ENCODE results near the gene ANKRD11. TPM values are rescaled to one million over a fixed set of nuclear protein-coding genes. Genes with fewer than 3 reads are reported as not detected.

Gene ANKRD11
- total and polyA plus RNA-seq, 2 donors (not counting 1 experiment from before 2014, with no cell fraction given), result 41.5 to 71.2 TPM

DNA sequence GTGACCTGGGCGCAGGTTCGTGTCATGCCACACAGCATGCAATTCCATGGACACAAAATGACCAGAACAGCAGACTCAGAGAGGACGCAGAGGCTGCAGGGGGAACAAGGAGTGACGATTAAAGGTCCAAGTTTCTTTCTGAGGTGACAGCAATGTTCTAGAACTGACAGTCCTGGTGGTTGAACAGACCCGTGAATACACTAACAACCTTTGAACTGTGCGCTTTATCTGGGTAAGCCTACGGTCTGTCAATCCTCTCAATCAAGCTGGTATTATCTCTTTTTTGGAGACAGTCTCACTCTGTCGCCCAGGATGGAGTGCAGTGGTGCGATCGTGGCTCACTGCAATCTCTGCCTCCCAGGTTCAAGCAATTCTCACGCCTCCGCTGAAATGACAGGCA, 138.7 kb downstream of the ANKRD11 start:
- Histone ChIP-seq H4K20me1 (ENCODE audit: control insufficient read depth, extremely low read depth, insufficient read depth, low read length) (peaks cover 3% of the 10 kb centered on the region), H3K9me3 (ENCODE audit: control insufficient read depth, insufficient read depth, low read depth, low read length) (no peaks in the 10 kb centered on the region), H3K4me2 (ENCODE audit: extremely low read depth, insufficient read depth, low read length) (no peak overlapping the region), H3K36me3 (ENCODE audit: control insufficient read depth, insufficient read depth, low read length) (peaks cover 5% of the 10 kb centered on the region), H3K4me1 (ENCODE audit: control insufficient read depth, extremely low read depth, insufficient read depth, low read length) (peaks cover 2% of the 10 kb centered on the region), H3K27ac (ENCODE audit: insufficient read depth, low read length) (no peak overlapping the region), H2AFZ (ENCODE audit: low read length) (no peak overlapping the region), H3K79me2 (ENCODE audit: control insufficient read depth, insufficient read depth, low read length) (peaks cover 84% of the 10 kb centered on the region), H3K4me3 (replicated peaks in 1 of 4; ENCODE audit: control extremely low read depth in 1 of 4, insufficient read depth in 1 of 4, low read depth in 3 of 4, low read length in 4 of 4) (no peak overlapping the region), H3K27me3 (ENCODE audit: control insufficient read depth, insufficient read depth, low read length) (no peaks in the 10 kb centered on the region), H3K9ac (ENCODE audit: insufficient read depth, low read length) (no peak overlapping the region)
- TF ChIP-seq CTCF (conservative IDR thresholded peaks at IDR 0.05 in 1 of 2, IDR thresholded peaks at IDR 0.05 in 1 of 2; ENCODE audit: low read depth in 1 of 2, low read length in 2 of 2) (no peak), EZH2 (IDR thresholded peaks at IDR 0.05; ENCODE audit: low read length, missing control alignments) (no peak)
- DNase-seq (ENCODE audit: low read depth in 2 of 2), result no peak

DNA sequence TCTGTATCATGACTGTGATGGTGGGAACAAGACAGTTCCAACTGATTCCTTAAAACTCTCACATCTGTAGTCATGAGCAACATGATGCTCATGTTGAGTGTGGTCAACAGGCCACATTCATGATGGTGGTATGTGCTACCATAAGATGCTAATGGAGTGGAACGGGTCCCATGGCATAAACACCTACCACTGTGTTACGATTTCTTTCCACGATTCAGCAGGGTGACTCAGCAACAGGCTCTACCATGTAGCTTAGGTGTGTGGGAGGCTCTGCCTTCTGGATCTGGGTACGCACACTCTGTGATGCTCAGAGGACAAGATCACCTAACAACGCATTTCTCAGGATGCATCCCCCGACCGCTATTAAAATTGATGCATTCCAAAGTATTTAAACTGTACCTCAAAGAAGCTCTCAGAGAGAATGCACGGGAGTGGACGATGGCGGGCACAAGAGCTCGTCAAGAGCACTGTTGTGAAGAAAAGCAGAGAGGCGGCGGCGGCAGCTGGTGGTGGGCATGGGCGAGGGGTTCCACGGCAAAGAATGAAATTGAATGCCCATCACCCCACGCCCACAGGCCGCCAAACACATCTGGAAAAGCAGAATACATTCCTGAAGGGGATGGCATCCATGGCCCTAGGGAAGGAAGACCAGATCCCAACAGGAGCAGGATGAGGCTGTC, 139.5 kb downstream of the ANKRD11 start:
- H3K4me3 ChIP-seq (replicated peaks in 1 of 4; ENCODE audit: control extremely low read depth in 1 of 4, insufficient read depth in 1 of 4, low read depth in 3 of 4, low read length in 4 of 4), result no peak overlapping the region
- no peak overlapping the region for H2AFZ ChIP-seq (ENCODE audit: low read length)
- H4K20me1 ChIP-seq (ENCODE audit: control insufficient read depth, extremely low read depth, insufficient read depth, low read length), result peaks cover 3% of the 10 kb centered on the region
- H3K9ac ChIP-seq (ENCODE audit: insufficient read depth, low read length), result no peak overlapping the region
- peaks cover 2% of the 10 kb centered on the region for H3K4me1 ChIP-seq (ENCODE audit: control insufficient read depth, extremely low read depth, insufficient read depth, low read length)
- H3K4me2 ChIP-seq (ENCODE audit: extremely low read depth, insufficient read depth, low read length), result no peak overlapping the region
- H3K27me3 ChIP-seq (ENCODE audit: control insufficient read depth, insufficient read depth, low read length), result no peaks in the 10 kb centered on the region
- H3K9me3 ChIP-seq (ENCODE audit: control insufficient read depth, insufficient read depth, low read depth, low read length), result no peaks in the 10 kb centered on the region
- peaks cover 88% of the 10 kb centered on the region for H3K79me2 ChIP-seq (ENCODE audit: control insufficient read depth, insufficient read depth, low read length)
- H3K36me3 ChIP-seq (ENCODE audit: control insufficient read depth, insufficient read depth, low read length), result peaks cover 5% of the 10 kb centered on the region
- DNase-seq (ENCODE audit: low read depth in 2 of 2), result peak in 1 of 2 donors; percentile 70
- TF ChIP-seq EZH2 (IDR thresholded peaks at IDR 0.05; ENCODE audit: low read length, missing control alignments) (no peak), CTCF (conservative IDR thresholded peaks at IDR 0.05 in 1 of 2, IDR thresholded peaks at IDR 0.05 in 1 of 2; ENCODE audit: low read depth in 1 of 2, low read length in 2 of 2) (no peak)
- H3K27ac ChIP-seq (ENCODE audit: insufficient read depth, low read length), result no peak overlapping the region

DNA sequence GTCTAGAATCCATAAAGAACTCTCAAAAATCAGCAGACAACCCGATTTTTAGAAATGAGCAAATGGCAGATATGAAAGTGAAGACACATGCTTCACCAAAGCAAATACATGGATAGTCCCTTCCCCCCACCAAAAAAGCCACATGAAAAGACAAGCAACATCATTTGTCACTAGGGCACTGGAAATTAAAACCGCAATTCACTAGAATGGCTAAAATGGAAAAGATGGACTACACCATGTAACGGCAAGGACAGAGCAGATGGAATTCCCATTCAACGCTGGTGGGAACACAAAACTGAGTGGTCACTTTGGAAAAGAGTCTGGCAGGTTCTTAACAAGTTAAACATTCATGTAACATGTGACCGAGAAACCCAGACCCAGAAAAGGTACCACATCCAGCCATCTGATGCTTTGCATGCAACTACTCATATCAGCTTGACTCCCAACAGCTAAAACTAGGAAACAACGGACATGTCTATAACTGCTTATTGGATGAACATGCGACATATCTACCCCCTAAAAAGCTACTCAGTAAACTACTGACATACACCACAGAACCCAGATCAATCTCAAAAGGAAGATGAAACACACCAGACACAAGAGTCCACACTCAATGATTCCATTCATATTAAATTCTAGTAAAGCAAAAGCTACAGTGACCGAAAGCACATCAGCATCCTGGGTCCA, 140.3 kb downstream of the ANKRD11 start:
- Histone ChIP-seq H3K36me3 (ENCODE audit: control insufficient read depth, insufficient read depth, low read length) (peaks cover 3% of the 10 kb centered on the region), H3K4me1 (ENCODE audit: control insufficient read depth, extremely low read depth, insufficient read depth, low read length) (peaks cover 5% of the 10 kb centered on the region), H3K27ac (ENCODE audit: insufficient read depth, low read length) (no peak overlapping the region), H3K79me2 (ENCODE audit: control insufficient read depth, insufficient read depth, low read length) (peaks cover 88% of the 10 kb centered on the region), H3K4me3 (replicated peaks in 1 of 4; ENCODE audit: control extremely low read depth in 1 of 4, insufficient read depth in 1 of 4, low read depth in 3 of 4, low read length in 4 of 4) (no peak overlapping the region), H3K9ac (ENCODE audit: insufficient read depth, low read length) (no peak overlapping the region), H3K9me3 (ENCODE audit: control insufficient read depth, insufficient read depth, low read depth, low read length) (no peaks in the 10 kb centered on the region), H4K20me1 (ENCODE audit: control insufficient read depth, extremely low read depth, insufficient read depth, low read length) (peaks cover 3% of the 10 kb centered on the region), H3K4me2 (ENCODE audit: extremely low read depth, insufficient read depth, low read length) (no peak overlapping the region), H3K27me3 (ENCODE audit: control insufficient read depth, insufficient read depth, low read length) (no peaks in the 10 kb centered on the region), H2AFZ (ENCODE audit: low read length) (no peak overlapping the region)
- no peak for DNase-seq (ENCODE audit: low read depth in 2 of 2)
- no peak for TF ChIP-seq EZH2 (IDR thresholded peaks at IDR 0.05; ENCODE audit: low read length, missing control alignments)
- TF ChIP-seq CTCF (conservative IDR thresholded peaks at IDR 0.05 in 1 of 2, IDR thresholded peaks at IDR 0.05 in 1 of 2; ENCODE audit: low read depth in 1 of 2, low read length in 2 of 2), result no peak
